WTC11 (cell line): Measurements from ENCODE around the gene LOXL3. TPM values are rescaled to one million over a fixed set of nuclear protein-coding genes. Genes with fewer than 3 reads are reported as not detected.
"Not testable (repeated sequence)": the region's sequence is repeated elsewhere in the genome, so short reads cannot be mapped to it uniquely, and the experiment has no call there.

ENCODE experiments used
- ATAC-seq: fragments of 200-7000 bp; cut with Tn5 transposase; 2 replicates; pipeline ENCODE4 v1.10.0; 2021; ENCODE audit warnings: mild to moderate bottlenecking, moderate library complexity
- CTCF ChIA-PET: fragments of 300-600 bp; sonication (Branson Sonifier 250); formaldehyde crosslinking; loops from one replicate; lab custom pipeline; 2021; ENCODE audit warnings: antibody characterized with exemption; lab: Charles Lee
- POLR2A ChIA-PET: fragments of 350-600 bp; sonication (Branson Sonifier 250); formaldehyde crosslinking; loops from one replicate; lab custom pipeline; 2021; ENCODE audit warnings: antibody characterized with exemption; lab: Charles Lee
- DNase-seq: peaks from one replicate; pipeline ENCODE4 v3.0.0; 2021; ENCODE audit warnings: low spot score
- H3K27ac Mint-ChIP-seq: 2 replicates; pipeline ENCODE4 v1.8.0; 2021; ENCODE audit warnings: mixed read lengths
- H3K27me3 Mint-ChIP-seq: 2 replicates; pipeline ENCODE4 v1.8.0; 2021; ENCODE audit warnings: low read depth, mild to moderate bottlenecking, moderate library complexity, mixed read lengths
- H3K36me3 Mint-ChIP-seq: 2 replicates; pipeline ENCODE4 v1.8.0; 2021; ENCODE audit warnings: mixed read lengths
- H3K4me1 Mint-ChIP-seq: 2 replicates; pipeline ENCODE4 v1.8.0; 2022; ENCODE audit warnings: mixed read lengths
- H3K4me3 Mint-ChIP-seq: 2 replicates; pipeline ENCODE4 v1.8.0; 2021; ENCODE audit warnings: mild to moderate bottlenecking, moderate library complexity, mixed read lengths
- H3K9me3 Mint-ChIP-seq: 2 replicates; pipeline ENCODE4 v1.8.0; 2021; ENCODE audit warnings: mixed read lengths
- AFF4 ChIP-seq: sonication (generic); formaldehyde crosslinking; IDR thresholded peaks from 2 replicates; pipeline ENCODE4 v1.8.1; 2023; ENCODE audit warnings: mild to moderate bottlenecking, missing genetic modification reagents, borderline replicate concordance
- ATF1 ChIP-seq: sonication (generic); formaldehyde crosslinking; IDR thresholded peaks from 2 replicates; pipeline ENCODE4 v1.8.1; 2023; ENCODE audit warnings: mild to moderate bottlenecking, moderate library complexity, missing genetic modification reagents
- CREM ChIP-seq: sonication (generic); formaldehyde crosslinking; IDR thresholded peaks from 2 replicates; pipeline ENCODE4 v1.8.1; 2022; ENCODE audit warnings: mild to moderate bottlenecking, missing genetic modification reagents, moderate library complexity
- EMX1 ChIP-seq: fragments of 250-450 bp; sonication (Bioruptor Pico); IDR thresholded peaks from 2 replicates; pipeline ENCODE4 v1.8.0; 2021; ENCODE audit warnings: mild to moderate bottlenecking
- ESRRA ChIP-seq: sonication (generic); formaldehyde crosslinking; IDR thresholded peaks from 2 replicates; pipeline ENCODE4 v1.8.1; 2022; ENCODE audit warnings: mild to moderate bottlenecking, missing genetic modification reagents, borderline replicate concordance
- FOXJ3 ChIP-seq: sonication (generic); formaldehyde crosslinking; IDR thresholded peaks from 2 replicates; pipeline ENCODE4 v1.9.0; 2021; ENCODE audit warnings: missing genetic modification reagents, mild to moderate bottlenecking, borderline replicate concordance
- FOXK1 ChIP-seq: sonication (generic); formaldehyde crosslinking; IDR thresholded peaks from 2 replicates; pipeline ENCODE4 v1.8.0; 2022; ENCODE audit warnings: mild to moderate bottlenecking, moderate library complexity, missing genetic modification reagents
- FOXP4 ChIP-seq: sonication (generic); formaldehyde crosslinking; IDR thresholded peaks from 2 replicates; pipeline ENCODE4 v1.8.0; 2022; ENCODE audit warnings: mild to moderate bottlenecking, missing genetic modification reagents
- GTF2I ChIP-seq: fragments of 250-450 bp; sonication (Bioruptor Pico); conservative IDR thresholded peaks from 2 replicates; pipeline ENCODE4 v1.4.0; 2021; ENCODE audit warnings: mild to moderate bottlenecking
- HMGXB4 ChIP-seq: sonication (generic); formaldehyde crosslinking; IDR thresholded peaks from 2 replicates; pipeline ENCODE4 v1.8.1; 2023; ENCODE audit warnings: mild to moderate bottlenecking, moderate library complexity, missing genetic modification reagents
- IRF1 ChIP-seq: sonication (generic); formaldehyde crosslinking; IDR thresholded peaks from 2 replicates; pipeline ENCODE4 v1.8.0; 2023; ENCODE audit warnings: missing genetic modification reagents
- KAT7 ChIP-seq: sonication (generic); formaldehyde crosslinking; IDR thresholded peaks from 2 replicates; pipeline ENCODE4 v1.8.1; 2023; ENCODE audit warnings: missing genetic modification reagents, mild to moderate bottlenecking, borderline replicate concordance
- MAX ChIP-seq: sonication (generic); formaldehyde crosslinking; IDR thresholded peaks from 2 replicates; pipeline ENCODE4 v1.8.0; 2022; ENCODE audit warnings: mild to moderate bottlenecking, missing genetic modification reagents
- PREB ChIP-seq: sonication (generic); formaldehyde crosslinking; IDR thresholded peaks from 2 replicates; pipeline ENCODE4 v1.8.1; 2022; ENCODE audit warnings: mild to moderate bottlenecking, missing genetic modification reagents, moderate library complexity, borderline replicate concordance
- SMAD3 ChIP-seq: sonication (generic); formaldehyde crosslinking; IDR thresholded peaks from 2 replicates; pipeline ENCODE4 v1.8.0; 2022; ENCODE audit warnings: missing genetic modification reagents, mild to moderate bottlenecking, borderline replicate concordance
- SMAD4 ChIP-seq: sonication (generic); formaldehyde crosslinking; IDR thresholded peaks from 2 replicates; pipeline ENCODE4 v1.8.0; 2022; ENCODE audit warnings: mild to moderate bottlenecking, missing genetic modification reagents
- ZMAT4 ChIP-seq: fragments of 250-450 bp; sonication (Bioruptor Pico); IDR thresholded peaks from 2 replicates; pipeline ENCODE4 v1.9.0; 2021; ENCODE audit warnings: mild to moderate bottlenecking
- ZNF121 ChIP-seq: sonication (generic); formaldehyde crosslinking; IDR thresholded peaks from 2 replicates; pipeline ENCODE4 v1.8.0; 2023; ENCODE audit warnings: missing genetic modification reagents
- ZNF219 ChIP-seq: sonication (generic); formaldehyde crosslinking; IDR thresholded peaks from 2 replicates; pipeline ENCODE4 v1.8.0; 2023; ENCODE audit warnings: missing genetic modification reagents, mild to moderate bottlenecking, borderline replicate concordance
- ZNF416 ChIP-seq: fragments of 250-450 bp; sonication (Bioruptor Pico); IDR thresholded peaks from 2 replicates; pipeline ENCODE4 v1.9.0; 2021; ENCODE audit warnings: mild to moderate bottlenecking, inconsistent platforms
- ZNF423 ChIP-seq: fragments of 250-450 bp; sonication (Bioruptor Pico); IDR thresholded peaks from 2 replicates; pipeline ENCODE4 v2.1.2; 2022; ENCODE audit warnings: mild to moderate bottlenecking, moderate library complexity
- ZNF671 ChIP-seq: fragments of 250-450 bp; sonication (Bioruptor Pico); IDR thresholded peaks from 2 replicates; pipeline ENCODE4 v1.8.0; 2021; ENCODE audit warnings: mild to moderate bottlenecking
- total RNA-seq: library from RNA; stranded (reverse); gene quantifications from 3 replicates; pipeline ENCODE4 v1.2.3, GENCODE V29; 2021

The LOXL3 gene
- total RNA-seq, 1 experiment from 2014 or later: 21.1 TPM

- DNase-seq, H3K9me3 Mint-ChIP-seq, ATAC-seq, H3K27me3 Mint-ChIP-seq: not testable (repeated sequence)
- Mint-ChIP-seq H3K27ac (peak overlapping the region; percentile 100), H3K4me1 (peaks cover 10% of the 10 kb centered on the region), H3K36me3 (peaks cover 22% of the 10 kb centered on the region), H3K4me3 (peak overlapping the region; percentile 100)
- CTCF ChIA-PET: interaction anchor here (1.0 to 4.6 kb wide), 18 partner anchors 10 to 148 kb away, joined by 3 to 43 read pairs (median 8); partner anchors contain the start of genes AUP1, DQX1, HTRA2 and INO80B
- POLR2A ChIA-PET: interaction anchor here (0.7 to 2.2 kb wide), 5 partner anchors 10 to 43 kb away, joined by 3 to 13 read pairs (median 4); partner anchors contain the start of gene WBP1
- TF ChIP-seq GTF2I (peak; percentile 81; the same call in 1 of the 2 replicates), ZNF121 (peak; percentile 77; the same call in 1 of the 2 replicates)
Measured at GRCh38 chr2:74483675-74484164, 70.0 kb downstream of the LOXL3 start.

GRCh38 chr2:74482801-74483674 is 70.7 kb downstream of the LOXL3 start, which contains the start of the genes CCDC142 and TTC31:
Gene CCDC142 (minus strand): TSS chr2:74482998. CDS start chr2:74482837, 161 bp downstream.
Gene TTC31 (plus strand): TSS chr2:74483081. CDS start chr2:74483096, 15 bp downstream.
- Mint-ChIP-seq H3K9me3 (no peaks in the 10 kb centered on the region), H3K4me3 (peak within 1 kb of the TSS; percentile 100), H3K4me1 (peaks cover 10% of the 10 kb centered on the region), H3K27me3 (no peaks in the 10 kb centered on the region), H3K27ac (peak within 1 kb of the TSS; percentile 100), H3K36me3 (peaks cover 22% of the 10 kb centered on the region)
- ChIA-PET CTCF (interaction anchor here (0.8 to 4.6 kb wide), 26 partner anchors 10 to 192 kb away, joined by 3 to 43 read pairs (median 6); partner anchors contain the start of genes AUP1, DQX1, HTRA2 and INO80B), POLR2A (interaction anchor here (0.6 to 2.2 kb wide), 9 partner anchors 11 to 162 kb away, joined by 3 to 13 read pairs (median 4); partner anchors contain the start of genes C2orf81, DQX1, LBX2 and MRPL53)
- peak; percentile 91 for ATAC-seq
- peak; percentile 96 for DNase-seq
- TF ChIP-seq CREM (CRISPR knock-in tag) (no peak; the same call in 1 of the 2 replicates), ESRRA (no peak; the same call in 1 of the 2 replicates), SMAD4 (CRISPR knock-in tag) (no peak), MAX (CRISPR knock-in tag) (no peak), EMX1 (CRISPR knock-in tag) (no peak), ZNF416 (CRISPR knock-in tag) (no peak), HMGXB4 (CRISPR knock-in tag) (peak; percentile 86), AFF4 (CRISPR knock-in tag) (no peak), FOXJ3 (CRISPR knock-in tag) (no peak), SMAD3 (peak; percentile 13; the same call in 1 of the 2 replicates), IRF1 (no peak), FOXK1 (CRISPR knock-in tag) (peak; percentile 77), ZNF671 (no peak), ZMAT4 (CRISPR knock-in tag) (no peak), FOXP4 (peak; percentile 7; the same call in 1 of the 2 replicates), KAT7 (CRISPR knock-in tag) (0 out of 2 replicates have a peak, but pooled peaks have one; percentile 62), ATF1 (CRISPR knock-in tag) (no peak), PREB (CRISPR knock-in tag) (no peak), ZNF219 (no peak), ZNF423 (CRISPR knock-in tag) (no peak)
